ENCODE results near the gene MKNK2. TPM values are rescaled to one million over a fixed set of nuclear protein-coding genes. Genes with fewer than 3 reads are reported as not detected.

The MKNK2 gene
- total and polyA plus RNA-seq, 12 donors = 107 to 260 (median 144) TPM

GRCh38 chr19:2012941-2013682, 37.9 kb downstream of the MKNK2 start:
- H3K4me3 ChIP-seq = no peak overlapping the region
- DNase-seq = no peak
- intact Hi-C loops (cut with DNase I) = no loop called here
- H3K27me3 ChIP-seq = no peaks in the 10 kb centered on the region
- H3K27ac ChIP-seq = no peak overlapping the region
- no peaks in the 10 kb centered on the region for H3K9me3 ChIP-seq
- H3K4me1 ChIP-seq = peaks cover 4 to 16% (median 8%) of the 10 kb centered on the region in 9 donors
- no peaks in the 10 kb centered on the region for H3K36me3 ChIP-seq
- TF ChIP-seq, protein P1, sequence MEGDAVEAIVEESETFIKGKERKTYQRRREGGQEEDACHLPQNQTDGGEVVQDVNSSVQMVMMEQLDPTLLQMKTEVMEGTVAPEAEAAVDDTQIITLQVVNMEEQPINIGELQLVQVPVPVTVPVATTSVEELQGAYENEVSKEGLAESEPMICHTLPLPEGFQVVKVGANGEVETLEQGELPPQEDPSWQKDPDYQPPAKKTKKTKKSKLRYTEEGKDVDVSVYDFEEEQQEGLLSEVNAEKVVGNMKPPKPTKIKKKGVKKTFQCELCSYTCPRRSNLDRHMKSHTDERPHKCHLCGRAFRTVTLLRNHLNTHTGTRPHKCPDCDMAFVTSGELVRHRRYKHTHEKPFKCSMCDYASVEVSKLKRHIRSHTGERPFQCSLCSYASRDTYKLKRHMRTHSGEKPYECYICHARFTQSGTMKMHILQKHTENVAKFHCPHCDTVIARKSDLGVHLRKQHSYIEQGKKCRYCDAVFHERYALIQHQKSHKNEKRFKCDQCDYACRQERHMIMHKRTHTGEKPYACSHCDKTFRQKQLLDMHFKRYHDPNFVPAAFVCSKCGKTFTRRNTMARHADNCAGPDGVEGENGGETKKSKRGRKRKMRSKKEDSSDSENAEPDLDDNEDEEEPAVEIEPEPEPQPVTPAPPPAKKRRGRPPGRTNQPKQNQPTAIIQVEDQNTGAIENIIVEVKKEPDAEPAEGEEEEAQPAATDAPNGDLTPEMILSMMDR (IDR thresholded peaks at IDR 0.05) = no peak
- WGBS, 2 donors = 87 to 90% methylated on average over 21 of the region's 21 CpGs
- ATAC-seq = peak in 1 of 8 donors; percentile 5

DNA sequence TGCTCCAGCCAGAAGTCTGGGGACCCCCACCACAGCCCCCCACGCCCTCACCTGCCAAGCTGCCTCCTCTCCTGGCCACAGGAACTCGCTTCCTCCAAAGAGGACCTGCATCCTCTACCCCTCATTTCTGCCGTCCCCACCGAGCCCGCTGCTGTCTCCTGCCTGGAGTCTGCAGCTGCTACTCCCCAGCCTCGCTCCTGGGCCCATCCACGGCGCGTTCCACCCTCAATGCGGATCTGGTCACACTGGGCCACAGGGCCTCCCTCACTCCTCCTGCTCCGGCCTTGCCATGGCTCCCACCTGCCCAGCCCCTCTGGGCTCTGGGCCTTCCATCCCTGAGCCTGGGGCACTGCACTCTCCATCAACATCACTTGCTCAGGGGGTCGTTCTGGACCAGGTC, 39.9 kb downstream of the MKNK2 start:
- intact Hi-C loops (cut with DNase I) = no loop called here
- ATAC-seq = no peak
- peaks cover under 1 to 11% (median 4%) of the 10 kb centered on the region in 9 donors for H3K4me1 ChIP-seq
- TF ChIP-seq, protein P1 (IDR thresholded peaks at IDR 0.05) = no peak
- no peaks in the 10 kb centered on the region for H3K9me3 ChIP-seq
- H3K27me3 ChIP-seq = no peaks in the 10 kb centered on the region
- no peak overlapping the region for H3K27ac ChIP-seq
- DNase-seq = no peak
- H3K4me3 ChIP-seq = no peak overlapping the region
- WGBS, 2 donors = 95 to 96% methylated on average over 12 of the region's 12 CpGs
- H3K36me3 ChIP-seq = no peaks in the 10 kb centered on the region

- DNase-seq = no peak
- Histone ChIP-seq H3K36me3 (no peaks in the 10 kb centered on the region), H3K4me1 (peaks cover 0 to 9% (median 3%) of the 10 kb centered on the region in 9 donors), H3K4me3 (no peak overlapping the region), H3K9me3 (no peaks in the 10 kb centered on the region), H3K27me3 (no peaks in the 10 kb centered on the region), H3K27ac (no peak overlapping the region)
- intact Hi-C loops (cut with DNase I) = no loop called here
- WGBS, 2 donors = 93 to 94% methylated on average over 20 of the region's 20 CpGs
- ATAC-seq = no peak
- TF ChIP-seq, protein P1 (IDR thresholded peaks at IDR 0.05) = no peak
Observed at GRCh38 chr19:2010135-2010668, 40.8 kb downstream of the MKNK2 start.

DNA sequence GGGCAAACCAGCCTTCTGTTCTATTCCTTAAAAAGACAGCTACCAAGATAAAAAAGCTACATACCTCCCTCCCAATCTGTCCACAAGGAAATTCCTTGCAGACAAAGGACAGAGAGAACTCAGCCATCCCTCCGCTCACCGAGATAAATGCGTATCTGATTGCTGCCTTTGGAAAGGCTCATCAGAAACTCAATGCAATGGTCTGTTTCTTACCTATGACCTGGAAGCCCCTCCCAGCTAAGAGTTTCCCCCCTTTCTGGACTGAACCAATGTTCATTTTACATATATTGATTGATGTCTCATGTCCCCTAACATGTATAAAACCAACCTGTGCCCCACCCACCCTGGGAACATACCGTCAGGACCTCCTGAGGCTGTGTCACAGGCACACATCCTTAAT, 47.2 kb downstream of the MKNK2 start:
- Histone ChIP-seq H3K4me3 (no peak overlapping the region), H3K27ac (no peak overlapping the region), H3K36me3 (peaks cover 0 to 43% (median 7%) of the 10 kb centered on the region in 9 donors), H3K4me1 (no peaks in the 10 kb centered on the region), H3K9me3 (no peaks in the 10 kb centered on the region), H3K27me3 (no peaks in the 10 kb centered on the region)
- 88 to 91% methylated on average over 4 of the region's 4 CpGs for WGBS, 2 donors
- ATAC-seq = no peak
- intact Hi-C loops (cut with DNase I) = no loop called here
- TF ChIP-seq, protein P1 (IDR thresholded peaks at IDR 0.05) = no peak
- DNase-seq = no peak

Measured in heart right ventricle (tissue), 16 donors.